Measurements from ENCODE around the gene PIP4K2A.
"Not testable (repeated sequence)": the region's sequence is repeated elsewhere in the genome, so short reads cannot be mapped to it uniquely, and the experiment has no call there.

DNA sequence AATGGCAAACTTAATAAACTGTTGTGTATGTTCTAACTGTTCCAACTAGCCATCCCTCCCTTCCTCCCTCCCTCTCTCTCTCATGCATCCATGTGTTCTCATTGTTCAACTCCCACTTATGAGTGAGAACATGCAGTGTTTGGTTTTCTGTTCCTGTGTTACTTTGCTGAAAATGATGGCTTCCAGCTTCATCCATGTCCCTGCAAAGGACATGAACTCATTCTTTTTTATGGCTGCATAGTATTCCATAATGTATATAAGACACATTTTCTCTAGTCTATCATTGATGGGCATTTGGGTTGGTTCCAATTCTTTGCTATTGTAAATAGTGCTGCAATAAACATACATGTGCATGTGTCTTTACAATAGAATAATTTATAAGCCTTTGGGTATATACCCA is 193.7 kb downstream of the PIP4K2A start:
- TF ChIP-seq, protein P1, sequence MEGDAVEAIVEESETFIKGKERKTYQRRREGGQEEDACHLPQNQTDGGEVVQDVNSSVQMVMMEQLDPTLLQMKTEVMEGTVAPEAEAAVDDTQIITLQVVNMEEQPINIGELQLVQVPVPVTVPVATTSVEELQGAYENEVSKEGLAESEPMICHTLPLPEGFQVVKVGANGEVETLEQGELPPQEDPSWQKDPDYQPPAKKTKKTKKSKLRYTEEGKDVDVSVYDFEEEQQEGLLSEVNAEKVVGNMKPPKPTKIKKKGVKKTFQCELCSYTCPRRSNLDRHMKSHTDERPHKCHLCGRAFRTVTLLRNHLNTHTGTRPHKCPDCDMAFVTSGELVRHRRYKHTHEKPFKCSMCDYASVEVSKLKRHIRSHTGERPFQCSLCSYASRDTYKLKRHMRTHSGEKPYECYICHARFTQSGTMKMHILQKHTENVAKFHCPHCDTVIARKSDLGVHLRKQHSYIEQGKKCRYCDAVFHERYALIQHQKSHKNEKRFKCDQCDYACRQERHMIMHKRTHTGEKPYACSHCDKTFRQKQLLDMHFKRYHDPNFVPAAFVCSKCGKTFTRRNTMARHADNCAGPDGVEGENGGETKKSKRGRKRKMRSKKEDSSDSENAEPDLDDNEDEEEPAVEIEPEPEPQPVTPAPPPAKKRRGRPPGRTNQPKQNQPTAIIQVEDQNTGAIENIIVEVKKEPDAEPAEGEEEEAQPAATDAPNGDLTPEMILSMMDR (IDR thresholded peaks at IDR 0.05): not testable (repeated sequence)
- not testable (repeated sequence) for TF ChIP-seq POLR2A, EP300, POLR2AphosphoS5 (IDR thresholded peaks at IDR 0.05)

Data from suprapubic skin (tissue), 4 donors.